Gastroesophageal sphincter (tissue), 3 donors: ENCODE measurements around the gene RPTOR.

Source experiments
- CTCF ChIP-seq, 4 experiments: fragments of 200-600 bp in 2 of 4; fragments of 450-650 bp in 2 of 4; sonication (generic) in 1 of 4; IDR thresholded peaks; one replicate each; pipeline ENCODE4 v1.5.1; 2017 to 2019; ENCODE audit warnings: antibody characterized with exemption in 4 of 4, mild to moderate bottlenecking in 2 of 4, moderate library complexity in 2 of 4
- POLR2A ChIP-seq, 2 donors: fragments of 450-650 bp; IDR thresholded peaks; one replicate each; pipeline ENCODE4 v1.6.1; 2017; ENCODE audit warnings: antibody characterized with exemption in 2 of 2, mild to moderate bottlenecking in 2 of 2, moderate library complexity in 1 of 2
- POLR2AphosphoS5 ChIP-seq: sonication (generic); formaldehyde crosslinking; IDR thresholded peaks from one replicate; pipeline ENCODE4 v1.6.1; 2017; ENCODE audit warnings: antibody characterized with exemption

GRCh38 chr17:80599546-80600305 is 55.1 kb downstream of the RPTOR start:
- no peak for TF ChIP-seq POLR2A (IDR thresholded peaks at IDR 0.05)
- no peak for TF ChIP-seq CTCF (IDR thresholded peaks at IDR 0.05)
- TF ChIP-seq POLR2AphosphoS5, result no peak
